Measurements from ENCODE around the gene DRD4. TPM values are rescaled to one million over a fixed set of nuclear protein-coding genes. Genes with fewer than 3 reads are reported as not detected.

Gene DRD4
- total RNA-seq, 1 experiment from 2014 or later = 0.11 TPM

GRCh38 chr11:620935-621814 lies 15.9 kb upstream of the DRD4 start:
- Histone ChIP-seq H3K27me3 (ENCODE audit: low read length) (no peaks in the 10 kb centered on the region), H3K9me2 (replicated peaks; ENCODE audit: low read length) (no peaks in the 10 kb centered on the region), H3K4me1 (ENCODE audit: insufficient read depth, low read length) (peaks cover 10% of the 10 kb centered on the region; the same call in 1 of the 2 replicates), H3K9me3 (ENCODE audit: low read length) (no peaks in the 10 kb centered on the region), H3K4me2 (ENCODE audit: low read length) (no peak overlapping the region), H3K36me3 (ENCODE audit: low read depth, low read length) (no peaks in the 10 kb centered on the region), H3K9ac (ENCODE audit: low read length) (no peak overlapping the region), H4K20me1 (ENCODE audit: low read length) (no peaks in the 10 kb centered on the region), H3K4me3 (ENCODE audit: low read length) (no peak overlapping the region), H3F3A (ENCODE audit: low read length, unreplicated experiment) (no peaks in the 10 kb centered on the region), H2AFZ (ENCODE audit: low read length) (no peak overlapping the region), H3K27ac (ENCODE audit: low read length) (no peak overlapping the region), H3K79me2 (ENCODE audit: low read length) (no peaks in the 10 kb centered on the region)
- DNase-seq (no peak), ATAC-seq (no peak)
- intact Hi-C loops (cut with micrococcal nuclease) = no loop called here
- CTCF ChIA-PET = no interaction called here
- TF ChIP-seq EZH2phosphoT487 (IDR thresholded peaks at IDR 0.05; ENCODE audit: borderline replicate concordance, low read length) = no peak
- TF ChIP-seq CTCF (conservative IDR thresholded peaks at IDR 0.05; ENCODE audit: low read depth, low read length) = no peak
- TF ChIP-seq EZH2 (IDR thresholded peaks at IDR 0.05; ENCODE audit: low read length, unreplicated experiment) = no peak
- POLR2A ChIA-PET (ENCODE audit: unreplicated experiment) = no interaction called here
- no TSS peak for BruUV-seq (replicated peaks)

GRCh38 chr11:621838-622237 lies 15.2 kb upstream of the DRD4 start:
- ChIA-PET CTCF (no interaction called here), POLR2A (ENCODE audit: unreplicated experiment) (no interaction called here)
- H4K20me1 ChIP-seq (ENCODE audit: low read length) = no peaks in the 10 kb centered on the region
- H3K4me2 ChIP-seq (ENCODE audit: low read length) = no peak overlapping the region
- H3K27me3 ChIP-seq (ENCODE audit: low read length) = no peaks in the 10 kb centered on the region
- no peak overlapping the region for H3K4me3 ChIP-seq (ENCODE audit: low read length)
- ATAC-seq = no peak
- no TSS peak for BruUV-seq (replicated peaks)
- no peak overlapping the region for H3K9ac ChIP-seq (ENCODE audit: low read length)
- H3K79me2 ChIP-seq (ENCODE audit: low read length) = no peaks in the 10 kb centered on the region
- H3K9me2 ChIP-seq (replicated peaks; ENCODE audit: low read length) = no peaks in the 10 kb centered on the region
- intact Hi-C loops (cut with micrococcal nuclease) = no loop called here
- no peak overlapping the region for H2AFZ ChIP-seq (ENCODE audit: low read length)
- TF ChIP-seq EZH2phosphoT487 (IDR thresholded peaks at IDR 0.05; ENCODE audit: borderline replicate concordance, low read length) (no peak), EZH2 (IDR thresholded peaks at IDR 0.05; ENCODE audit: low read length, unreplicated experiment) (no peak), CTCF (conservative IDR thresholded peaks at IDR 0.05; ENCODE audit: low read depth, low read length) (no peak)
- no peaks in the 10 kb centered on the region for H3K9me3 ChIP-seq (ENCODE audit: low read length)
- no peaks in the 10 kb centered on the region for H3F3A ChIP-seq (ENCODE audit: low read length, unreplicated experiment)
- no peak for DNase-seq
- no peak overlapping the region for H3K27ac ChIP-seq (ENCODE audit: low read length)
- peaks cover 7% of the 10 kb centered on the region; the same call in 1 of the 2 replicates for H3K4me1 ChIP-seq (ENCODE audit: insufficient read depth, low read length)
- H3K36me3 ChIP-seq (ENCODE audit: low read depth, low read length) = no peaks in the 10 kb centered on the region

- Histone ChIP-seq H3K9ac (ENCODE audit: low read length) (no peak overlapping the region), H4K20me1 (ENCODE audit: low read length) (no peaks in the 10 kb centered on the region), H3K9me3 (ENCODE audit: low read length) (no peaks in the 10 kb centered on the region), H3K4me3 (ENCODE audit: low read length) (no peak overlapping the region), H3F3A (ENCODE audit: low read length, unreplicated experiment) (no peaks in the 10 kb centered on the region), H3K9me2 (replicated peaks; ENCODE audit: low read length) (no peaks in the 10 kb centered on the region), H3K79me2 (ENCODE audit: low read length) (no peaks in the 10 kb centered on the region), H2AFZ (ENCODE audit: low read length) (no peak overlapping the region), H3K27me3 (ENCODE audit: low read length) (no peaks in the 10 kb centered on the region), H3K36me3 (ENCODE audit: low read depth, low read length) (no peaks in the 10 kb centered on the region), H3K4me1 (ENCODE audit: insufficient read depth, low read length) (peaks cover 7% of the 10 kb centered on the region; the same call in 1 of the 2 replicates), H3K4me2 (ENCODE audit: low read length) (no peak overlapping the region), H3K27ac (ENCODE audit: low read length) (no peak overlapping the region)
- no TSS peak for BruUV-seq (replicated peaks)
- ChIA-PET CTCF (no interaction called here), POLR2A (ENCODE audit: unreplicated experiment) (no interaction called here)
- intact Hi-C loops (cut with micrococcal nuclease) = no loop called here
- TF ChIP-seq CTCF (conservative IDR thresholded peaks at IDR 0.05; ENCODE audit: low read depth, low read length) (no peak), EZH2 (IDR thresholded peaks at IDR 0.05; ENCODE audit: low read length, unreplicated experiment) (no peak), EZH2phosphoT487 (IDR thresholded peaks at IDR 0.05; ENCODE audit: borderline replicate concordance, low read length) (no peak)
- DNase-seq (no peak), ATAC-seq (no peak)
Measured at GRCh38 chr11:623349-623869, 13.7 kb upstream of the DRD4 start.
